GM12878 (cell line): ENCODE data around the gene CENPA. TPM values are rescaled to one million over a fixed set of nuclear protein-coding genes. Genes with fewer than 3 reads are reported as not detected.

ENCODE experiments used
- ATAC-seq: fragments of 200-7000 bp; cut with Tn5 transposase; 3 replicates; pipeline ENCODE4 v1.9.1; 2020; ENCODE audit warnings: mild to moderate bottlenecking, moderate library complexity
- BruUV-seq: library from RNA; stranded (reverse); fragments of 400-500 nt; replicated peaks from 2 replicates; lab custom pipeline; 2021; lab: Mats Ljungman, UMichigan
- CTCF ChIA-PET: fragments of 300-600 bp; sonication (Branson Sonifier 250); formaldehyde crosslinking; extraction: SDS; loops from one replicate; lab custom pipeline; 2021; ENCODE audit warnings: inconsistent platforms; lab: Yijun Ruan, JAX
- POLR2A ChIA-PET: fragments of 350-600 bp; formaldehyde crosslinking; extraction: SDS; loops from one replicate; lab custom pipeline; 2021; ENCODE audit warnings: inconsistent platforms; lab: Charles Lee
- RAD21 ChIA-PET: fragments of 300-600 bp; sonication (Branson Sonifier 250); formaldehyde crosslinking; loops from one replicate; lab custom pipeline; 2023; ENCODE audit warnings: antibody characterized with exemption; ENCODE audit not compliant: unreplicated experiment; lab: Charles Lee
- SMC1A ChIA-PET: fragments of 300-600 bp; sonication (Branson Sonifier 250); formaldehyde crosslinking; loops from one replicate; lab custom pipeline; 2023; ENCODE audit not compliant: unreplicated experiment, uncharacterized antibody; lab: Charles Lee
- DNase-seq: peaks from one replicate; pipeline ENCODE4 v3.0.0-alpha.2; 2011; ENCODE audit warnings: low read depth, low spot score
- FAIRE-seq: peaks from 3 replicates; lab custom pipeline; 2011; peaks lifted over from hg19 to GRCh38; lab: Jason Lieb, UNC
- H2AFZ ChIP-seq: 2 replicates; pipeline ENCODE4 v1.6.0; 2011; ENCODE audit warnings: low read depth, low read length, control low read depth; ENCODE audit not compliant: control insufficient read depth
- H3K27ac ChIP-seq: 2 replicates; pipeline ENCODE4 v1.5.1; 2011; ENCODE audit warnings: control low read depth; ENCODE audit not compliant: control insufficient read depth, insufficient read depth
- H3K27me3 ChIP-seq, 2 experiments: replicated peaks in 1 of 2; 2 replicates each; pipeline versions ENCODE4 v1.6.0 to v1.6.1; 2011; ENCODE audit warnings: low read length in 1 of 2; ENCODE audit not compliant: control insufficient read depth in 2 of 2, insufficient read depth in 2 of 2
- H3K36me3 ChIP-seq, 2 experiments: 2 replicates each; pipeline ENCODE4 v1.5.1; 2011; ENCODE audit warnings: low read length in 1 of 2; ENCODE audit not compliant: control insufficient read depth in 2 of 2, insufficient read depth in 2 of 2
- H3K4me1 ChIP-seq: 2 replicates; pipeline ENCODE4 v1.6.1; 2011; ENCODE audit warnings: mild to moderate bottlenecking, low read length, moderate library complexity, mixed read lengths; ENCODE audit not compliant: control insufficient read depth, insufficient read depth
- H3K4me2 ChIP-seq: 2 replicates; pipeline ENCODE4 v1.6.0; 2011; ENCODE audit warnings: control low read depth; ENCODE audit not compliant: control insufficient read depth, insufficient read depth
- H3K4me3 ChIP-seq: fragments of 200-600 bp; sonication (generic); 2 replicates; pipeline ENCODE4 v1.5.1; 2016
- H3K79me2 ChIP-seq: 2 replicates; pipeline ENCODE4 v1.6.0; 2011; ENCODE audit warnings: low read length; ENCODE audit not compliant: control insufficient read depth, insufficient read depth
- H3K9ac ChIP-seq: 2 replicates; pipeline ENCODE4 v1.8.0; 2011; ENCODE audit warnings: low read length, control low read depth, mixed read lengths; ENCODE audit not compliant: control insufficient read depth, insufficient read depth
- H3K9me3 ChIP-seq: replicated peaks from 3 replicates; pipeline ENCODE4 v1.5.1; 2011; ENCODE audit warnings: mild to moderate bottlenecking, low read length; ENCODE audit not compliant: control insufficient read depth, insufficient read depth
- H4K20me1 ChIP-seq: 2 replicates; pipeline ENCODE4 v1.6.0; 2011; ENCODE audit not compliant: control insufficient read depth, insufficient read depth
- CTCF ChIP-seq, 3 experiments: IDR thresholded peaks in 2 of 3; conservative IDR thresholded peaks in 1 of 3; 2 replicates each; pipeline ENCODE4 v1.5.1; 2011; ENCODE audit warnings: low read depth in 3 of 3, low read length in 3 of 3, mild to moderate bottlenecking in 3 of 3, control low read depth in 2 of 3, moderate library complexity in 2 of 3, inconsistent platforms in 1 of 3, mixed read lengths in 1 of 3; ENCODE audit not compliant: control insufficient read depth in 2 of 3, insufficient read depth in 1 of 3; ENCODE audit errors: extremely low read depth in 1 of 3
- MTA3 ChIP-seq: IDR thresholded peaks from 2 replicates; pipeline ENCODE4 v1.6.1; 2012; ENCODE audit warnings: low read length, inconsistent platforms, borderline replicate concordance
- WGBS: methylation state at CpG from one replicate; pipeline ENCODE4 v1.1.6; 2016; ENCODE audit warnings: low lambda C conversion rate; ENCODE audit not compliant: insufficient replicate concordance, insufficient coverage; ENCODE audit errors: missing lambda C conversion rate; 5-methylcytosine and 5-hydroxymethylcytosine counted together
- in situ Hi-C: fragments of 300-500 bp; cut with MboI; formaldehyde crosslinking; loops from 9 replicates; pipeline ENCODE4 v1.14.3; 2018; ENCODE audit warnings: mixed read lengths
- intact Hi-C: fragments of 100-400 bp; cut with micrococcal nuclease; formaldehyde crosslinking; loops from one replicate; pipeline ENCODE4 v1.14.2; 2022; ENCODE audit not compliant: unreplicated experiment
- polyA plus RNA-seq, 11 experiments: library from polyadenylated mRNA; depleted of rRNA in 4 of 11; unstranded in 6 of 11; stranded (reverse) in 5 of 11; fragments of >200 nt; fragmentation: Nextera tagmentation in 4 of 11; fragmentation: Illumina TruSeq in 1 of 11; extraction: Ambion mirVana in 4 of 11; extraction: Trizol in 1 of 11; gene quantifications; 1 replicate in 1 of 11; 2 replicates in 10 of 11; pipeline versions ENCODE4 v1.2.1 to v1.2.3, GENCODE V29; 2011 to 2016; ENCODE audit warnings: inconsistent platforms in 2 of 11, missing spikeins in 2 of 11, low read depth in 1 of 11
- total RNA-seq, 4 experiments: library from RNA; depleted of rRNA in 3 of 4; stranded (reverse); fragments of >200 nt in 3 of 4; fragmentation: Illumina TruSeq in 1 of 4; extraction: Trizol in 1 of 4; gene quantifications; 2 replicates each; pipeline versions ENCODE4 v1.2.1 to v1.2.3, GENCODE V29; 2013 to 2021

CENPA gene
- total and polyA plus RNA-seq, 10 of the 15 experiments (the other 5 are each of a cell fraction or from before 2014, with no cell fraction given), result 8.1 to 66.6 (median 36.7) TPM

GRCh38 chr2:26740890-26741302, 45.0 kb upstream of the CENPA start:
- 0 out of 6 replicates have a peak, but pooled peaks of 1 of the 3 experiments have one; percentile 3 for TF ChIP-seq CTCF (IDR thresholded peaks at IDR 0.05 in 2 of 3, conservative IDR thresholded peaks at IDR 0.05 in 1 of 3; ENCODE audit: control insufficient read depth in 2 of 3, extremely low read depth in 1 of 3, insufficient read depth in 1 of 3, low read depth in 3 of 3, low read length in 3 of 3)
- TF ChIP-seq MTA3, result no peak
- TF ChIP-seq, all 136 proteins: peak for 1
- RAD21 ChIA-PET, result no interaction called here
- WGBS, result under 1% methylated on average over 8 of the region's 8 CpGs
- no peak for DNase-seq
- Histone ChIP-seq H4K20me1 (no peaks in the 10 kb centered on the region; the same call in 1 of the 2 replicates), H3K9me3 (no peaks in the 10 kb centered on the region), H3K27ac (no peak overlapping the region), H3K79me2 (no peaks in the 10 kb centered on the region), H3K9ac (no peak overlapping the region), H3K36me3 (no peaks in the 10 kb centered on the region), H3K4me3 (no peak overlapping the region), H3K27me3 (no peaks in the 10 kb centered on the region), H2AFZ (no peak overlapping the region), H3K4me2 (no peak overlapping the region), H3K4me1 (no peaks in the 10 kb centered on the region; the same call in 1 of the 2 replicates)
- SMC1A ChIA-PET, result interaction anchor here (0.8 kb wide), 1 partner anchor 16 kb away, joined by 3 read pairs; no protein-coding TSS in a partner anchor
- POLR2A ChIA-PET, result no interaction called here
- BruUV-seq, result no TSS peak
- intact Hi-C loops, result loop anchor here (10.0 kb wide), 1 partner anchor 236 kb away; no protein-coding TSS in a partner anchor
- peak; percentile 84 for ATAC-seq
- in situ Hi-C loops, result loop anchor here (5.0 kb wide), 1 partner anchor 139 kb away; no protein-coding TSS in a partner anchor
- FAIRE-seq, result no peak
- CTCF ChIA-PET, result interaction anchor here (1.0 to 1.4 kb wide), 2 partner anchors 135 to 137 kb away, joined by 3 to 6 read pairs; no protein-coding TSS in a partner anchor
